Hepatocyte (in vitro differentiated cells): ENCODE results near the gene ZNF354C. TPM values are rescaled to one million over a fixed set of nuclear protein-coding genes. Genes with fewer than 3 reads are reported as not detected.

ENCODE experiments used
- DNase-seq: peaks from one replicate; pipeline ENCODE4 v3.0.0-alpha.2; 2016; ENCODE audit warnings: low spot score
- H2AFZ ChIP-seq: fragments of 200-600 bp; sonication (generic); 2 replicates; pipeline ENCODE4 v1.6.0; 2016; ENCODE audit warnings: antibody characterized with exemption, mild to moderate bottlenecking
- H3K27ac ChIP-seq: fragments of 200-600 bp; sonication (generic); 2 replicates; pipeline ENCODE4 v1.5.1; 2016; ENCODE audit warnings: mild to moderate bottlenecking
- H3K27me3 ChIP-seq: fragments of 200-600 bp; sonication (generic); 2 replicates; pipeline ENCODE4 v1.6.1; 2016
- H3K36me3 ChIP-seq: fragments of 200-600 bp; sonication (generic); replicated peaks from 2 replicates; pipeline ENCODE4 v1.5.1; 2016; ENCODE audit warnings: low read depth; ENCODE audit not compliant: insufficient read depth
- H3K4me1 ChIP-seq: fragments of 200-600 bp; sonication (generic); 2 replicates; pipeline ENCODE4 v1.5.1; 2016; ENCODE audit warnings: mild to moderate bottlenecking, moderate library complexity; ENCODE audit not compliant: insufficient read depth
- H3K4me2 ChIP-seq: fragments of 200-600 bp; sonication (generic); 2 replicates; pipeline ENCODE4 v1.6.0; 2016
- H3K4me3 ChIP-seq: fragments of 200-600 bp; sonication (generic); 2 replicates; pipeline ENCODE4 v1.5.1; 2016; ENCODE audit warnings: mild to moderate bottlenecking
- H3K79me2 ChIP-seq: fragments of 200-600 bp; sonication (generic); 2 replicates; pipeline ENCODE4 v1.6.0; 2017; ENCODE audit warnings: mild to moderate bottlenecking
- H3K9me2 ChIP-seq: fragments of 200-600 bp; sonication (generic); replicated peaks from 2 replicates; pipeline ENCODE4 v1.6.0; 2017; ENCODE audit warnings: mild to moderate bottlenecking; ENCODE audit not compliant: insufficient read depth
- H3K9me3 ChIP-seq: fragments of 200-600 bp; sonication (generic); 2 replicates; pipeline ENCODE4 v1.5.1; 2016; ENCODE audit warnings: low read depth, mild to moderate bottlenecking
- H4K20me1 ChIP-seq: fragments of 200-600 bp; sonication (generic); 2 replicates; pipeline ENCODE4 v1.6.0; 2016; ENCODE audit warnings: mild to moderate bottlenecking; ENCODE audit not compliant: insufficient read depth, poor library complexity, severe bottlenecking
- CTCF ChIP-seq: fragments of 200-600 bp; sonication (generic); IDR thresholded peaks from 2 replicates; pipeline ENCODE4 v1.5.1; 2016; ENCODE audit warnings: antibody characterized with exemption, mild to moderate bottlenecking; ENCODE audit not compliant: poor library complexity
- EZH2 ChIP-seq: fragments of 200-600 bp; sonication (generic); IDR thresholded peaks from 2 replicates; pipeline ENCODE4 v1.6.1; 2016; ENCODE audit warnings: antibody characterized with exemption, mild to moderate bottlenecking, borderline replicate concordance
- EZH2phosphoT487 ChIP-seq: fragments of 200-600 bp; sonication (generic); IDR thresholded peaks from one replicate; pipeline ENCODE4 v1.6.1; 2018; ENCODE audit warnings: antibody characterized with exemption, mild to moderate bottlenecking, low read depth, moderate library complexity; ENCODE audit not compliant: unreplicated experiment, severe bottlenecking
- WGBS: methylation state at CpG from one replicate; pipeline ENCODE4 v1.1.6; 2016; ENCODE audit warnings: low lambda C conversion rate; ENCODE audit errors: missing lambda C conversion rate; 5-methylcytosine and 5-hydroxymethylcytosine counted together
- polyA plus RNA-seq: library from polyadenylated mRNA; unstranded; fragments of >200 nt; fragmentation: Nextera tagmentation; extraction: Ambion mirVana; gene quantifications from 2 replicates; pipeline ENCODE4 v1.2.1, GENCODE V29; 2016
- total RNA-seq: library from RNA; depleted of rRNA; stranded (reverse); fragments of >200 nt; gene quantifications from 2 replicates; pipeline ENCODE4 v1.2.3, GENCODE V29; 2014

ZNF354C gene
- total and polyA plus RNA-seq, 2 experiments from 2014 or later, result 1.5 to 9.4 TPM

- Histone ChIP-seq H3K4me3 (no peak overlapping the region), H3K4me1 (no peaks in the 10 kb centered on the region), H3K27ac (no peak overlapping the region), H2AFZ (no peak overlapping the region), H3K79me2 (no peaks in the 10 kb centered on the region), H3K27me3 (no peaks in the 10 kb centered on the region), H3K9me3 (no peaks in the 10 kb centered on the region), H3K36me3 (no peaks in the 10 kb centered on the region), H3K9me2 (no peaks in the 10 kb centered on the region), H4K20me1 (no peaks in the 10 kb centered on the region), H3K4me2 (no peak overlapping the region)
- TF ChIP-seq CTCF (no peak), EZH2 (no peak), EZH2phosphoT487 (no peak)
- DNase-seq, result no peak
- WGBS, result 83% methylated on average over 14 of the region's 14 CpGs
Observed at GRCh38 chr5:179126506-179126991, 66.4 kb downstream of the ZNF354C start.

GRCh38 chr5:179127136-179128040 is 67.2 kb downstream of the ZNF354C start:
- no peak for DNase-seq
- Histone ChIP-seq H3K9me2 (no peaks in the 10 kb centered on the region), H3K4me2 (no peak overlapping the region), H3K4me1 (no peaks in the 10 kb centered on the region), H3K36me3 (no peaks in the 10 kb centered on the region), H3K27me3 (no peaks in the 10 kb centered on the region), H4K20me1 (no peaks in the 10 kb centered on the region), H2AFZ (no peak overlapping the region), H3K79me2 (no peaks in the 10 kb centered on the region), H3K27ac (no peak overlapping the region), H3K9me3 (no peaks in the 10 kb centered on the region), H3K4me3 (no peak overlapping the region)
- 96% methylated on average over 18 of the region's 21 CpGs for WGBS
- TF ChIP-seq EZH2phosphoT487, result no peak
- TF ChIP-seq CTCF, result no peak
- no peak for TF ChIP-seq EZH2

- TF ChIP-seq CTCF, result no peak
- Histone ChIP-seq H3K27ac (no peak overlapping the region), H3K4me3 (no peak overlapping the region), H4K20me1 (no peaks in the 10 kb centered on the region), H3K9me2 (no peaks in the 10 kb centered on the region), H3K4me2 (no peak overlapping the region), H3K36me3 (no peaks in the 10 kb centered on the region), H3K9me3 (no peaks in the 10 kb centered on the region), H2AFZ (no peak overlapping the region), H3K27me3 (no peaks in the 10 kb centered on the region), H3K79me2 (no peaks in the 10 kb centered on the region), H3K4me1 (no peaks in the 10 kb centered on the region)
- 88% methylated on average over 10 of the region's 10 CpGs for WGBS
- no peak for DNase-seq
Observed at GRCh38 chr5:179128041-179128365, 67.8 kb downstream of the ZNF354C start.
